ENCODE results near the gene PPP1R9A. TPM values are rescaled to one million over a fixed set of nuclear protein-coding genes. Genes with fewer than 3 reads are reported as not detected.

Gene PPP1R9A
- total RNA-seq, 3 donors from 2014 or later: 0.08 to 0.35 (median 0.16) TPM

GRCh38 chr7:95263785-95264362, 356.5 kb downstream of the PPP1R9A start:
- Mint-ChIP-seq H3K27me3 (ENCODE audit: low read depth) (no peaks in the 10 kb centered on the region), H3K36me3 (ENCODE audit: insufficient read depth) (no peaks in the 10 kb centered on the region), H3K9me3 (no peaks in the 10 kb centered on the region), H3K4me3 (no peak overlapping the region), H3K4me1 (ENCODE audit: low read depth) (no peaks in the 10 kb centered on the region)
- DNase-seq (no peak), ATAC-seq (no peak)

GRCh38 chr7:95264363-95264891, 357.0 kb downstream of the PPP1R9A start:
- Mint-ChIP-seq H3K27me3 (ENCODE audit: low read depth) (no peaks in the 10 kb centered on the region), H3K4me3 (no peak overlapping the region), H3K4me1 (ENCODE audit: low read depth) (no peaks in the 10 kb centered on the region), H3K36me3 (ENCODE audit: insufficient read depth) (no peaks in the 10 kb centered on the region), H3K9me3 (no peaks in the 10 kb centered on the region)
- DNase-seq: no peak
- no peak for ATAC-seq

- ATAC-seq (no peak), DNase-seq (no peak)
Observed at GRCh38 chr7:95265634-95266033, 358.2 kb downstream of the PPP1R9A start.

DNA sequence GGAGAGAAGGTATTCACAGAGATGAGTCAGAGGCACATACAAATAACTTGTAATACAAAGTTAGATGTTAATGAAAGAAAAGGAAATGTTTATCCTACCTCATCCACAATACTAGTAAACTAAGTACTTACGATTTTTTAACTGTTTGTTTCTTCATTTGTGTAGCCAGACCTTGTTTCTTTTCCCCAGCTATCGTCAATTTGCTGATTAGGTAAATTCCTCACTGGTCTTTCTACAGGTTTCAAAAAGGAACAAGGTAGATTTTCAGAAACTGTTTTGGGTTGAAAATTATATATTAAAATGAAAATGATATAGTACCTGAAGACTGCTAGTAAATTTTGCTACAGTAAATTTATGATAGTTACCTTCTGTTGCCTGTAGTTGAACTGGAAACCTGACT, 360.4 kb downstream of the PPP1R9A start:
- no peaks in the 10 kb centered on the region for H3K9me3 Mint-ChIP-seq
- no peak overlapping the region for H3K4me3 Mint-ChIP-seq
- ATAC-seq (no peak), DNase-seq (no peak)
- no peaks in the 10 kb centered on the region for H3K27me3 Mint-ChIP-seq (ENCODE audit: low read depth)
- H3K4me1 Mint-ChIP-seq (ENCODE audit: low read depth): no peaks in the 10 kb centered on the region
- no peaks in the 10 kb centered on the region for H3K36me3 Mint-ChIP-seq (ENCODE audit: insufficient read depth)

More at GRCh38 chr7:95265634-95266033, 358.2 kb downstream of the PPP1R9A start:
- no peaks in the 10 kb centered on the region for H3K9me3 Mint-ChIP-seq
- no peaks in the 10 kb centered on the region for H3K4me1 Mint-ChIP-seq (ENCODE audit: low read depth)
- no peaks in the 10 kb centered on the region for H3K36me3 Mint-ChIP-seq (ENCODE audit: insufficient read depth)
- H3K4me3 Mint-ChIP-seq: no peak overlapping the region
- no peaks in the 10 kb centered on the region for H3K27me3 Mint-ChIP-seq (ENCODE audit: low read depth)

DNA sequence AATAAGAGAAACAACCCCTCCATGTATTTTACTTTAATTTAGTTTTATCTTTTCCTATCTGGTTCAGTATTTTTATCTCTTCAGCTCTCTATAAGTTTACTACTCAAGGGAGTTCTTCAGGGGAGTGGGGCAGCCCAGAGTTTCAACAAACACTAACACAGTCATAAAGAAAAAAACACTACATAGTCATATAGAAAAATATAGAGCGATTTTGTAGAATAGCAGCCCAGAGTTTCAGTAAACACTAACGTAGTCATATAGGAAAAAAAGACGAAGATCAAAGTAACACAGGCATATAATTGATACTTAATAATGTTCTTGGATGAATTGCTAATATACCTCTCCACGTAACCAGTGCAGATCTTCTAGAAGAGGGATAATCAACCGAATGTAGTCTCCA, 362.2 kb downstream of the PPP1R9A start:
- Mint-ChIP-seq H3K36me3 (ENCODE audit: insufficient read depth) (no peaks in the 10 kb centered on the region), H3K4me1 (ENCODE audit: low read depth) (no peaks in the 10 kb centered on the region), H3K9me3 (no peaks in the 10 kb centered on the region), H3K27me3 (ENCODE audit: low read depth) (no peaks in the 10 kb centered on the region), H3K4me3 (no peak overlapping the region)
- no peak for ATAC-seq
- DNase-seq: no peak

DNA sequence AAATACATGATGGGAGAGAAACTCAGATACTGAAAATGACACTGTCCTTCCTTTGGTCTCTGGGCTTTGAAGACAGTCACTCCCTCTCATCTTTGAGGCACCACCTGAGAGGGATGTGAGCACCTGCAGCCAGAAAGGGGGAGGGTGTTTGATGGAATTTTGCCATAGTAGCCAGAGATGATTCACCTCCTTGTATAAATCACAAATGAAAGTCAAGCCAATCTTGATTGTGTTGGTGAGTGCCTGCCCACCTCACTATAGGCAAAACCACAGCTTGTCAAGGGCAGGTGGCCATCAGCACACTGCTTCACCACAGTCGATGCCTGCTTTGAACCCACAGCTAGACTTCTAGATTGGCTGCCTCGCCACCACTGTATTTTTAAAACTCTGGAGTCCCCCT, 368.7 kb downstream of the PPP1R9A start:
- Mint-ChIP-seq H3K4me3 (no peak overlapping the region), H3K36me3 (ENCODE audit: insufficient read depth) (no peaks in the 10 kb centered on the region), H3K27me3 (ENCODE audit: low read depth) (no peaks in the 10 kb centered on the region), H3K9me3 (no peaks in the 10 kb centered on the region), H3K4me1 (ENCODE audit: low read depth) (no peaks in the 10 kb centered on the region)
- ATAC-seq (no peak), DNase-seq (no peak)

DNA sequence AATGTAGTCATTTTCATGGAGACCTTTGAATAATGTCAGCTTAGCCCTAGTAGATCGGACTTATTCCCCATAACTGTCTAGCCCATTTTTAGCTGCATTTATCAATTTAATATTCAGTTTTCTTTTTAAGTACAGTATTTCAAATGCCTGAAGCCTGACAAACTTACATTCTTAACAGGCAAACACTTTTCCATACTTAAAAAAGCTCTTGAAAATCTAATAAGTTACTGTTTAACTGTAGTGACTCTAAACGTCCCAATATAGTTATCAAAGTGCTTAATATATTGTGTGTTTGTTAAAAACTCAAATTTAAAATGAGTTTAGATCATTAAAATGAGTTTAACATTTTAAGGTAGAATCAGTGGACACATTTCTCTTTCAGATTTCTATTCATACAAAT, 372.0 kb downstream of the PPP1R9A start:
- Mint-ChIP-seq H3K9me3 (no peaks in the 10 kb centered on the region), H3K27me3 (ENCODE audit: low read depth) (no peaks in the 10 kb centered on the region), H3K36me3 (ENCODE audit: insufficient read depth) (no peaks in the 10 kb centered on the region), H3K4me3 (no peak overlapping the region), H3K4me1 (ENCODE audit: low read depth) (no peaks in the 10 kb centered on the region)
- ATAC-seq (no peak), DNase-seq (no peak)

DNA sequence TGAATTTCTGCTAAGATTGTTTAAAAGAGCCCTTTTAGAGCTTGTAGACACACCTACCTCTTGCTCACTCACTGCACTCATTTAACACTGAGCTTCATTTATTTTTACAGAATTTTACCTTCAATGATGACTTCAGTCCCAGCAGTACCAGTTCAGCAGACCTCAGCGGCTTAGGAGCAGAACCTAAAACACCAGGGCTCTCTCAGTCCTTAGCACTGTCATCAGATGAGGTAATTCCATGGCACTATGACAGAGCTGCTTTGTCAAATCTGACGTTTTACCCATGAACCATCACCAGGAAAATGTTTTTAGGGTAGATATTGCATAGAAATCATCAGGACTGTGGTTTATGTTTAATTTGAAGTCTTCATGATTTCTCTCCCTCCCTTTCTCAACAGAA, 378.7 kb downstream of the PPP1R9A start:
- no peaks in the 10 kb centered on the region for H3K36me3 Mint-ChIP-seq (ENCODE audit: insufficient read depth)
- no peak overlapping the region for H3K4me3 Mint-ChIP-seq
- DNase-seq (no peak), ATAC-seq (no peak)
- H3K9me3 Mint-ChIP-seq: no peaks in the 10 kb centered on the region
- H3K4me1 Mint-ChIP-seq (ENCODE audit: low read depth): no peaks in the 10 kb centered on the region
- peaks cover 8% of the 10 kb centered on the region for H3K27me3 Mint-ChIP-seq (ENCODE audit: low read depth)

- H3K9me3 Mint-ChIP-seq: no peaks in the 10 kb centered on the region
- H3K4me1 Mint-ChIP-seq (ENCODE audit: low read depth): no peaks in the 10 kb centered on the region
- no peak overlapping the region for H3K4me3 Mint-ChIP-seq
- ATAC-seq (no peak), DNase-seq (no peak)
- H3K27me3 Mint-ChIP-seq (ENCODE audit: low read depth): peaks cover 8% of the 10 kb centered on the region
- no peaks in the 10 kb centered on the region for H3K36me3 Mint-ChIP-seq (ENCODE audit: insufficient read depth)
Observed at GRCh38 chr7:95290166-95290830, 382.9 kb downstream of the PPP1R9A start.

GRCh38 chr7:95295397-95295796, 388.0 kb downstream of the PPP1R9A start:
- H3K4me3 Mint-ChIP-seq: no peak overlapping the region
- H3K9me3 Mint-ChIP-seq: no peaks in the 10 kb centered on the region
- no peaks in the 10 kb centered on the region for H3K4me1 Mint-ChIP-seq (ENCODE audit: low read depth)
- no peak for ATAC-seq
- DNase-seq: no peak
- H3K36me3 Mint-ChIP-seq (ENCODE audit: insufficient read depth): no peaks in the 10 kb centered on the region
- H3K27me3 Mint-ChIP-seq (ENCODE audit: low read depth): peaks cover 7% of the 10 kb centered on the region

DNA sequence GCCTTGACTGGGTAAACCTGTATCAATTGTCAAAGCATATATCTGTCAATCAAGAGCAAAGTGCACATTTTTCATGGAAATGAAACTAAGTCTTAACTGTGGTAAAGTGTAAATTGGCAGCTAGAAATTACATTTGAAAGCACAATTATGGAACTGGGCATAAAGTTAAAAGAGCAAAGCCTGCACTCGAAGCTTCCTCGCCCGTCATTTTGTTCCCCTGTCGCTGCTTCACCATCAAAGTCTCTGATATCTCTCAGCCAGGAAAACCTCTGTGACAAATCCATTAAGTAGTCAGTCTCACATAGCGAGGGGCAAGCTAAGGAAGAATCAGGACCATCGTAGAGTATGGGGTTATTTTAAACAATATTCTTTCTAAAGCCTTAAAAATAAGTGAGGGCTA, 389.1 kb downstream of the PPP1R9A start:
- no peak for DNase-seq
- Mint-ChIP-seq H3K4me3 (no peak overlapping the region), H3K4me1 (ENCODE audit: low read depth) (no peaks in the 10 kb centered on the region), H3K27me3 (ENCODE audit: low read depth) (peaks cover 7% of the 10 kb centered on the region), H3K9me3 (no peaks in the 10 kb centered on the region), H3K36me3 (ENCODE audit: insufficient read depth) (no peaks in the 10 kb centered on the region)
- no peak for ATAC-seq

- Mint-ChIP-seq H3K4me3 (no peak overlapping the region), H3K9me3 (no peaks in the 10 kb centered on the region), H3K36me3 (ENCODE audit: insufficient read depth) (no peaks in the 10 kb centered on the region), H3K27me3 (ENCODE audit: low read depth) (peaks cover 7% of the 10 kb centered on the region), H3K4me1 (ENCODE audit: low read depth) (no peaks in the 10 kb centered on the region)
- ATAC-seq (no peak), DNase-seq (no peak)
Observed at GRCh38 chr7:95297041-95297440, 389.6 kb downstream of the PPP1R9A start.

DNA sequence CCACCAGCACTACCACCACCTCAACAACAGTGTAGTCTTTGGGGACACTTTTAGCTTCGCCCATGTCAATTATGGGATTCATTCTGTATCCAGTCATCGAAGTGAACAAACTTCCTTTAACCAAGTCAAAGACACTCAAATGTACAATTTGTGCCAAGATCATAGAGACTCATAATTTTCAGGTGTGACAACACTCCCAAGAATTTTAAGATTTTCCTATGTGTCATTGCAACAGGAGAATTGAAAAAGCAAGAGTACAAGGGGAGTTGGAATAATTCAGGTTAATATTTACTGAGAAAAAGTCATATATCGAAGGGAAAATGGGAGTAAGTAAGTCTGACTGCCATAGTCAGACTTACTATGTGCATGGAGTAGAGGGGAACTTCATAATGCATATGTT, 390.7 kb downstream of the PPP1R9A start:
- Mint-ChIP-seq H3K36me3 (ENCODE audit: insufficient read depth) (no peaks in the 10 kb centered on the region), H3K4me3 (no peak overlapping the region), H3K4me1 (ENCODE audit: low read depth) (no peaks in the 10 kb centered on the region), H3K9me3 (no peaks in the 10 kb centered on the region), H3K27me3 (ENCODE audit: low read depth) (peaks cover 7% of the 10 kb centered on the region)
- ATAC-seq: no peak
- no peak for DNase-seq

GRCh38 chr7:95303013-95303905, 395.9 kb downstream of the PPP1R9A start:
- Mint-ChIP-seq H3K9me3 (no peaks in the 10 kb centered on the region), H3K4me1 (ENCODE audit: low read depth) (no peaks in the 10 kb centered on the region), H3K4me3 (no peak overlapping the region), H3K27me3 (ENCODE audit: low read depth) (peaks cover 5% of the 10 kb centered on the region), H3K36me3 (ENCODE audit: insufficient read depth) (no peaks in the 10 kb centered on the region)
- ATAC-seq (no peak), DNase-seq (no peak)
